HUES48 (cell line): ENCODE measurements around the gene RAB32.
A peak's percentile ranks its signal among the peaks of the same experiment; 100 is the strongest.

ENCODE experiments used
- H3K27ac ChIP-seq: one replicate; pipeline ENCODE4 v1.7.0; 2013; ENCODE audit warnings: low read depth, low read length, inconsistent platforms
- H3K27me3 ChIP-seq: 2 replicates; pipeline ENCODE4 v1.6.1; 2013; ENCODE audit warnings: mild to moderate bottlenecking, low read length; ENCODE audit not compliant: control insufficient read depth, insufficient read depth
- H3K36me3 ChIP-seq: 2 replicates; pipeline ENCODE4 v1.6.1; 2013; ENCODE audit warnings: low read length; ENCODE audit not compliant: control insufficient read depth, insufficient read depth
- H3K4me1 ChIP-seq: 2 replicates; pipeline ENCODE4 v1.6.1; 2013; ENCODE audit warnings: mild to moderate bottlenecking, low read length; ENCODE audit not compliant: control insufficient read depth, insufficient read depth
- H3K4me3 ChIP-seq: 2 replicates; pipeline ENCODE4 v1.5.1; 2013; ENCODE audit warnings: mild to moderate bottlenecking, low read depth, low read length
- H3K9ac ChIP-seq: 2 replicates; pipeline ENCODE4 v1.6.1; 2013; ENCODE audit warnings: mild to moderate bottlenecking, low read depth, low read length, moderate library complexity
- H3K9me3 ChIP-seq: 2 replicates; pipeline ENCODE4 v1.6.1; 2013; ENCODE audit warnings: low read length; ENCODE audit not compliant: control insufficient read depth, insufficient read depth

RAB32 gene

GRCh38 chr6:146543211-146543939, at the start of gene RAB32:
TSS of gene RAB32 (plus strand) at chr6:146543833. CDS start at chr6:146543872, 39 bp downstream.
- Histone ChIP-seq H3K27me3 (no peaks in the 10 kb centered on the region), H3K9ac (peak within 1 kb of the TSS; percentile 73), H3K4me1 (peaks cover 17% of the 10 kb centered on the region), H3K4me3 (peak within 1 kb of the TSS; percentile 71), H3K36me3 (no peaks in the 10 kb centered on the region), H3K27ac (peak within 1 kb of the TSS; percentile 62), H3K9me3 (no peaks in the 10 kb centered on the region)

- Histone ChIP-seq H3K27ac (no peak overlapping the region), H3K9ac (no peak overlapping the region), H3K4me3 (no peak overlapping the region), H3K4me1 (no peaks in the 10 kb centered on the region), H3K9me3 (no peaks in the 10 kb centered on the region), H3K27me3 (no peaks in the 10 kb centered on the region), H3K36me3 (no peaks in the 10 kb centered on the region)
These were observed 45.3 kb upstream of the RAB32 start for GRCh38 chr6:146498309-146498708.

GRCh38 chr6:146503096-146503495, 40.5 kb upstream of the RAB32 start:
- H3K36me3 ChIP-seq = no peaks in the 10 kb centered on the region
- no peak overlapping the region for H3K27ac ChIP-seq
- H3K9me3 ChIP-seq = no peaks in the 10 kb centered on the region
- H3K4me3 ChIP-seq = no peak overlapping the region
- no peak overlapping the region for H3K9ac ChIP-seq
- H3K4me1 ChIP-seq = no peaks in the 10 kb centered on the region
- no peaks in the 10 kb centered on the region for H3K27me3 ChIP-seq

GRCh38 chr6:146515212-146515611, 28.4 kb upstream of the RAB32 start:
- Histone ChIP-seq H3K9ac (no peak overlapping the region), H3K27me3 (no peaks in the 10 kb centered on the region), H3K27ac (no peak overlapping the region), H3K36me3 (no peaks in the 10 kb centered on the region), H3K9me3 (no peaks in the 10 kb centered on the region), H3K4me3 (no peak overlapping the region), H3K4me1 (no peaks in the 10 kb centered on the region)

- H3K9ac ChIP-seq = no peak overlapping the region
- no peak overlapping the region for H3K4me3 ChIP-seq
- no peaks in the 10 kb centered on the region for H3K4me1 ChIP-seq
- no peaks in the 10 kb centered on the region for H3K36me3 ChIP-seq
- H3K27me3 ChIP-seq = no peaks in the 10 kb centered on the region
- H3K27ac ChIP-seq = no peak overlapping the region
- no peaks in the 10 kb centered on the region for H3K9me3 ChIP-seq
These were observed 17.4 kb upstream of the RAB32 start for GRCh38 chr6:146526192-146526591.

GRCh38 chr6:146532702-146533101, 10.9 kb upstream of the RAB32 start:
- no peaks in the 10 kb centered on the region for H3K4me1 ChIP-seq
- H3K9me3 ChIP-seq = no peaks in the 10 kb centered on the region
- no peaks in the 10 kb centered on the region for H3K27me3 ChIP-seq
- no peak overlapping the region for H3K4me3 ChIP-seq
- no peak overlapping the region for H3K27ac ChIP-seq
- H3K9ac ChIP-seq = no peak overlapping the region
- no peaks in the 10 kb centered on the region for H3K36me3 ChIP-seq

- Histone ChIP-seq H3K27ac (peak overlapping the region; percentile 62), H3K4me3 (peak overlapping the region; percentile 71), H3K27me3 (no peaks in the 10 kb centered on the region), H3K9ac (peak overlapping the region; percentile 73), H3K36me3 (no peaks in the 10 kb centered on the region), H3K4me1 (peaks cover 17% of the 10 kb centered on the region), H3K9me3 (no peaks in the 10 kb centered on the region)
These were observed 787 bp upstream of the RAB32 start for GRCh38 chr6:146542881-146543210.

GRCh38 chr6:146543940-146544615, 445 bp downstream of the RAB32 start:
- peak overlapping the region; percentile 61 for H3K27ac ChIP-seq
- no peaks in the 10 kb centered on the region for H3K27me3 ChIP-seq
- H3K9me3 ChIP-seq = no peaks in the 10 kb centered on the region
- H3K36me3 ChIP-seq = no peaks in the 10 kb centered on the region
- peaks cover 17% of the 10 kb centered on the region for H3K4me1 ChIP-seq
- H3K4me3 ChIP-seq = peak overlapping the region; percentile 71
- H3K9ac ChIP-seq = peak overlapping the region; percentile 67

- Histone ChIP-seq H3K4me3 (peak overlapping the region; percentile 71), H3K27me3 (no peaks in the 10 kb centered on the region), H3K27ac (no peak overlapping the region), H3K9me3 (no peaks in the 10 kb centered on the region), H3K36me3 (peaks cover 3% of the 10 kb centered on the region; the same call in 1 of the 2 replicates), H3K9ac (no peak overlapping the region), H3K4me1 (peaks cover 17% of the 10 kb centered on the region)
These were observed 1.1 kb downstream of the RAB32 start for GRCh38 chr6:146544616-146545182.

- peak overlapping the region; percentile 6; the same call in 1 of the 2 replicates for H3K4me3 ChIP-seq
- H3K27ac ChIP-seq = no peak overlapping the region
These were observed 1.9 kb downstream of the RAB32 start for GRCh38 chr6:146545581-146545980.

GRCh38 chr6:146546443-146547043, 2.9 kb downstream of the RAB32 start:
- peaks cover 17% of the 10 kb centered on the region for H3K4me1 ChIP-seq
- no peaks in the 10 kb centered on the region for H3K27me3 ChIP-seq
- H3K36me3 ChIP-seq = peaks cover 18% of the 10 kb centered on the region
- H3K9ac ChIP-seq = no peak overlapping the region
- no peak overlapping the region for H3K27ac ChIP-seq
- no peaks in the 10 kb centered on the region for H3K9me3 ChIP-seq
- no peak overlapping the region; the same call in 1 of the 2 replicates for H3K4me3 ChIP-seq

More at GRCh38 chr6:146545581-146545980, 1.9 kb downstream of the RAB32 start:
- Histone ChIP-seq H3K27me3 (no peaks in the 10 kb centered on the region), H3K9ac (no peak overlapping the region), H3K36me3 (peaks cover 11% of the 10 kb centered on the region), H3K4me1 (peaks cover 17% of the 10 kb centered on the region), H3K9me3 (no peaks in the 10 kb centered on the region)
